GM04503 (cell line): Measurements from ENCODE around the gene ZNF169.
"Not testable (repeated sequence)": the region's sequence is repeated elsewhere in the genome, so short reads cannot be mapped to it uniquely, and the experiment has no call there.

Experiments
- DNase-seq: peaks from one replicate; pipeline ENCODE4 v3.0.0-alpha.2; 2012; ENCODE audit warnings: low read depth

Gene ZNF169

GRCh38 chr9:94348754-94349153 is 89.7 kb downstream of the ZNF169 start:
- DNase-seq: not testable (repeated sequence)
